HCT116 (cell line): ENCODE results near the gene LRIG1.

ENCODE experiments used
- ATF3 ChIP-seq: IDR thresholded peaks from 2 replicates; pipeline ENCODE4 v1.6.1; 2012
- CEBPB ChIP-seq: IDR thresholded peaks from 2 replicates; pipeline ENCODE4 v1.6.1; 2012; ENCODE audit warnings: low read depth
- EGR1 ChIP-seq: IDR thresholded peaks from 2 replicates; pipeline ENCODE4 v1.6.1; 2012; ENCODE audit warnings: low read depth
- EZH2 ChIP-seq: fragments of 200-600 bp; sonication (generic); IDR thresholded peaks from 2 replicates; pipeline ENCODE4 v1.6.1; 2017; ENCODE audit warnings: antibody characterized with exemption, mixed run types
- EZH2phosphoT487 ChIP-seq: fragments of 200-600 bp; IDR thresholded peaks from 2 replicates; pipeline ENCODE4 v1.6.1; 2018; ENCODE audit warnings: antibody characterized with exemption, borderline replicate concordance
- POLR2A ChIP-seq: IDR thresholded peaks from 2 replicates; pipeline ENCODE4 v1.7.0; 2011; ENCODE audit warnings: borderline replicate concordance; ENCODE audit not compliant: insufficient read depth, insufficient read length; ENCODE audit errors: extremely low read depth
- POLR2AphosphoS5 ChIP-seq: IDR thresholded peaks from 2 replicates; pipeline ENCODE4 v1.6.1; 2011; ENCODE audit warnings: mild to moderate bottlenecking, low read depth, low read length, moderate library complexity
- TCF7L2 ChIP-seq: IDR thresholded peaks from 2 replicates; pipeline ENCODE4 v1.7.0; 2011; ENCODE audit warnings: borderline replicate concordance, inconsistent platforms; ENCODE audit not compliant: insufficient read depth, insufficient read length; ENCODE audit errors: extremely low read depth
- ZNF274 ChIP-seq: fragments of 200-500 bp; sonication (Bioruptor generic); IDR thresholded peaks from 2 replicates; pipeline ENCODE4 v1.6.1; 2014; ENCODE audit warnings: mild to moderate bottlenecking, low read depth, low read length, inconsistent platforms
- TF ChIP-seq, protein P1 (sequence below): IDR thresholded peaks from 2 replicates; pipeline ENCODE4 v1.6.1; 2011; ENCODE audit warnings: mild to moderate bottlenecking, low read length, moderate library complexity; ENCODE audit not compliant: insufficient replicate concordance; ENCODE audit errors: extremely low read depth
- TF ChIP-seq, protein P2 (sequence below), 3 experiments: fragments of 200-600 bp in 1 of 3; sonication (generic) in 1 of 3; IDR thresholded peaks in 2 of 3; conservative IDR thresholded peaks in 1 of 3; 2 replicates each; pipeline ENCODE4 v1.5.1; 2012 to 2017; ENCODE audit warnings: low read depth in 2 of 3, low read length in 2 of 3, antibody characterized with exemption in 1 of 3, borderline replicate concordance in 1 of 3, control low read depth in 1 of 3, mild to moderate bottlenecking in 1 of 3, mixed read lengths in 1 of 3, mixed run types in 1 of 3, moderate library complexity in 1 of 3; ENCODE audit not compliant: insufficient read depth in 1 of 3
- TF ChIP-seq, protein P3 (sequence below): IDR thresholded peaks from 2 replicates; pipeline ENCODE4 v1.6.1; 2012

- no peak for TF ChIP-seq EZH2
- TF ChIP-seq, protein P1, sequence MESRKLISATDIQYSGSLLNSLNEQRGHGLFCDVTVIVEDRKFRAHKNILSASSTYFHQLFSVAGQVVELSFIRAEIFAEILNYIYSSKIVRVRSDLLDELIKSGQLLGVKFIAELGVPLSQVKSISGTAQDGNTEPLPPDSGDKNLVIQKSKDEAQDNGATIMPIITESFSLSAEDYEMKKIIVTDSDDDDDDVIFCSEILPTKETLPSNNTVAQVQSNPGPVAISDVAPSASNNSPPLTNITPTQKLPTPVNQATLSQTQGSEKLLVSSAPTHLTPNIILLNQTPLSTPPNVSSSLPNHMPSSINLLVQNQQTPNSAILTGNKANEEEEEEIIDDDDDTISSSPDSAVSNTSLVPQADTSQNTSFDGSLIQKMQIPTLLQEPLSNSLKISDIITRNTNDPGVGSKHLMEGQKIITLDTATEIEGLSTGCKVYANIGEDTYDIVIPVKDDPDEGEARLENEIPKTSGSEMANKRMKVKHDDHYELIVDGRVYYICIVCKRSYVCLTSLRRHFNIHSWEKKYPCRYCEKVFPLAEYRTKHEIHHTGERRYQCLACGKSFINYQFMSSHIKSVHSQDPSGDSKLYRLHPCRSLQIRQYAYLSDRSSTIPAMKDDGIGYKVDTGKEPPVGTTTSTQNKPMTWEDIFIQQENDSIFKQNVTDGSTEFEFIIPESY, result no peak
- TF ChIP-seq, protein P2, sequence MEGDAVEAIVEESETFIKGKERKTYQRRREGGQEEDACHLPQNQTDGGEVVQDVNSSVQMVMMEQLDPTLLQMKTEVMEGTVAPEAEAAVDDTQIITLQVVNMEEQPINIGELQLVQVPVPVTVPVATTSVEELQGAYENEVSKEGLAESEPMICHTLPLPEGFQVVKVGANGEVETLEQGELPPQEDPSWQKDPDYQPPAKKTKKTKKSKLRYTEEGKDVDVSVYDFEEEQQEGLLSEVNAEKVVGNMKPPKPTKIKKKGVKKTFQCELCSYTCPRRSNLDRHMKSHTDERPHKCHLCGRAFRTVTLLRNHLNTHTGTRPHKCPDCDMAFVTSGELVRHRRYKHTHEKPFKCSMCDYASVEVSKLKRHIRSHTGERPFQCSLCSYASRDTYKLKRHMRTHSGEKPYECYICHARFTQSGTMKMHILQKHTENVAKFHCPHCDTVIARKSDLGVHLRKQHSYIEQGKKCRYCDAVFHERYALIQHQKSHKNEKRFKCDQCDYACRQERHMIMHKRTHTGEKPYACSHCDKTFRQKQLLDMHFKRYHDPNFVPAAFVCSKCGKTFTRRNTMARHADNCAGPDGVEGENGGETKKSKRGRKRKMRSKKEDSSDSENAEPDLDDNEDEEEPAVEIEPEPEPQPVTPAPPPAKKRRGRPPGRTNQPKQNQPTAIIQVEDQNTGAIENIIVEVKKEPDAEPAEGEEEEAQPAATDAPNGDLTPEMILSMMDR (IDR thresholded peaks at IDR 0.05 in 2 of 3, conservative IDR thresholded peaks at IDR 0.05 in 1 of 3; ENCODE audit: borderline replicate concordance in 1 of 3, insufficient read depth in 1 of 3, low read depth in 2 of 3, low read length in 2 of 3), result no peak
- TF ChIP-seq POLR2AphosphoS5, result no peak
- no peak for TF ChIP-seq ZNF274
- TF ChIP-seq, protein P3, sequence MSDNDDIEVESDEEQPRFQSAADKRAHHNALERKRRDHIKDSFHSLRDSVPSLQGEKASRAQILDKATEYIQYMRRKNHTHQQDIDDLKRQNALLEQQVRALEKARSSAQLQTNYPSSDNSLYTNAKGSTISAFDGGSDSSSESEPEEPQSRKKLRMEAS, result no peak
- no peak for TF ChIP-seq POLR2A
- no peak for TF ChIP-seq EGR1
- TF ChIP-seq CEBPB, result no peak
- TF ChIP-seq TCF7L2, result no peak
- no peak for TF ChIP-seq ATF3
- TF ChIP-seq EZH2phosphoT487, result no peak
These were observed 47.0 kb downstream of the LRIG1 start for GRCh38 chr3:66453651-66454463.
